Right ventricle myocardium superior (tissue), 1 donor: ENCODE data around the gene ZBTB40. TPM values are rescaled to one million over a fixed set of nuclear protein-coding genes. Genes with fewer than 3 reads are reported as not detected.

Source experiments
- ATAC-seq: fragments of 200-7000 bp; cut with Tn5 transposase; one replicate; pipeline ENCODE4 v1.9.1; 2020; ENCODE audit warnings: mild to moderate bottlenecking; ENCODE audit not compliant: poor library complexity
- DNase-seq: peaks from one replicate; pipeline ENCODE4 v3.0.0-alpha.2; 2020
- intact Hi-C: fragments of 100-400 bp; cut with DNase I; formaldehyde crosslinking; loops from one replicate; pipeline ENCODE4 v1.11.2; 2022
- total RNA-seq: library from RNA; stranded (reverse); fragmentation: NEBNext Ultra II Directional; extraction: Animal tissue kit (Norgen Biotek cat#: 25700); gene quantifications from one replicate; pipeline ENCODE4 v1.2.1, GENCODE V29; 2021
- donor health status: DM: no; HTN: yes; CAD: no; lungs with severe emphysema.

Gene ZBTB40
- total RNA-seq, 1 donor from 2014 or later = 15.0 TPM

DNA sequence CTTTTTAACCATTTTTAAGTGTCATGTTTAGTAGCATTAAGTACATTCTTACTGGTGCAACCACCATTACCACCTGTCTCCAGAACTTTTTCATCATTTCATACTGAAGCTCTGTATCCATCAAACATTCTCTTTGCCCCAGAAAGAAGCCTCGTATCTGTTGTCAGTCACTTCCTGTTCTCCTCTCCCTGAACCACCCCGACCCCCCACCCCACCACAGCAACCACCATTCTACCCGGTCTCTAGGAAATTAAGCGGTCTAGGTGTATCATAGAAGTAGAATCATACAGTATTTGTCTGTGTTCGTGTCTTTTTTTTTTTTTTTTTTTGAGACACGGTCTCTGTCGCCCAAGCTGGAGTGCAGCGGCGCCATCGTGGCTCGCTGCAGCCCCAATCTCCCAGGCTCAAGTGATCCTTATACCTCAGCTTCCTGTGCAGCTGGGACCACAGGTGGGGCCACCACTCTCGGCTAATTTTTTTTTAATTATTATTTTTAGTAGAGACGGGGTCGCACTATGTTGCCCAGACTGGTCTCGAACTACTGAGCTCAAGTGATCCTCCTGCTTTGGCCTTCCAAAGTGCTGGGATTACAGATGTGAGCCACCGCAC is 88.0 kb downstream of the ZBTB40 start:
- ATAC-seq = no peak
- no peak for DNase-seq
- intact Hi-C loops = no loop called here

DNA sequence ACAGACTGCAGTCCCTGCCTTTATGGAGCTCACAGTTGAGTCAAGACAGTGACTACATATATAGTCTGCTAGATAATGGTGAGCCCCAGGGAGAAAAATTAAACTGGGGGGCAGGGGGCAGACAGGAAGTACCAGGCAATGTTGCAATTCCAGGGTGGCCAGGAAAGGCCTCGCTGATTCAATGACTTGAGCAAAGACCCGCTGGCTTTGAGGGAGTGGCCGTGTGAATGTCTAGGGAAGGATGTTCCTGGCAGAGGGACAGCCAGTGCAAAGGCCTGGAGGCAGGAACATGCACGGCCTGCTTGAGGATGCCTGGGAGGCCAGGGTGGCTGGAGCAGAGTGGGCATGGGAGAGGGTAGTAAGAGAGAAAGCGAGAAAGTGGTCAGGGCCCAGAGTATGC is 88.7 kb downstream of the ZBTB40 start:
- ATAC-seq = no peak
- no peak for DNase-seq
- intact Hi-C loops = no loop called here

DNA sequence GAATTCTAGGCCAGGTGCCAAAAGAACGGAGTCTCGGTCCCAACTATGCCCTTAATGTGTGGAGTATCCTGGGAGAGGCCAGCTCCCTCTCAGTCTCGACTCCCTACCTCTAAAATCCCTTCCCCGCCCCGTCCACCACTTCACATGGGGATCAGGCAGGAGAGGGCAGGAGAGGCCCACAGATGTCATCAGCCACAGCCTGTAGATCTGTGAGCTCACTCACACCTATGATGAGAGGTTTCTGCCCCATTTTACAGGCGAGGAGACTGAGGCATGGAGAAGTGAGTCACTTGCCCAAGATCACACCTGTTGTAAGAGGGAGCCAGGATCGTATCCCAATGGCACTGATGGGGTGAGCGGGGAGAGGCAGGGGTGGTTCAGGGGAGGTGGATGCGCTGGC is 91.2 kb downstream of the ZBTB40 start:
- intact Hi-C loops = no loop called here
- DNase-seq (no peak), ATAC-seq (no peak)

DNA sequence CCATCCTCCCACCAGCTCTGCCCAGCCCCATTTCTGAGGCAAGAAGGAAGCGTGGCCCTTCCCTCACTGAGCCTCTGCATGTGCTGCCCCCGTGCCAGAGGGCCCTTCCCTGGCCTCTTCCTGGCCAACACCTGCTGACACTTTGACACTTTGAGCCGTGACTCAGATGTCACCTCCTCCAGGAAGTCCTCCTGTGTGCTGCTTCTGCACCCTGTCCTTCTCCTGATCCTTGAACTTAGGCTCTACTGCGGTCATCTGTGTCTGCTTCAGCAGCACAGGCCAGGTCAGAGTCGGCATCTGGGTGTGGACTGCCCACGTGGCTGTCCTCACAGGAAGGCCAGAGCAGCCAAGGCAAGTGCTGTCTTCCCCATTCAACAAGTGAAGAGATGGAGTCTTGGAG is 92.0 kb downstream of the ZBTB40 start:
- no peak for ATAC-seq
- intact Hi-C loops = no loop called here
- DNase-seq = no peak

DNA sequence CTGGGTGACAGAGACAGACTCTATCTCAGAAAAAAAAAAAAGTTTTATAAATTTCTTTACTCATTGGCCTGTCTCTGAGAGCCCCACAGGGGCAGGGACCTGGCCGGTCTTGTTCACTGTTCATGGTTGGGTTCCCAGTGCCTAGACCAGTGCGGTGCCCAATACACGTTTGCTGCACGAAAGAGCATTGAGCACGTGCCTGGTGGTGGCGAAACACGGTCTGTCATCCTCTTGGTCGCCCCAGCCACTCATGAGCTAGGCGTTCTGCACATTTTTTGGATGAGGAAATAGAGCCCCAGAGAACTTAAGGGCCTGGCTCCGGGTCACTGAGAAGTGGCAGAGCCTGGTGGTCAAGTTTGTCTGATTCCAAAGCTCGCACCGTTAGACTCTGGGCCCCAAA is 93.0 kb downstream of the ZBTB40 start:
- no peak for ATAC-seq
- intact Hi-C loops = no loop called here
- no peak for DNase-seq

DNA sequence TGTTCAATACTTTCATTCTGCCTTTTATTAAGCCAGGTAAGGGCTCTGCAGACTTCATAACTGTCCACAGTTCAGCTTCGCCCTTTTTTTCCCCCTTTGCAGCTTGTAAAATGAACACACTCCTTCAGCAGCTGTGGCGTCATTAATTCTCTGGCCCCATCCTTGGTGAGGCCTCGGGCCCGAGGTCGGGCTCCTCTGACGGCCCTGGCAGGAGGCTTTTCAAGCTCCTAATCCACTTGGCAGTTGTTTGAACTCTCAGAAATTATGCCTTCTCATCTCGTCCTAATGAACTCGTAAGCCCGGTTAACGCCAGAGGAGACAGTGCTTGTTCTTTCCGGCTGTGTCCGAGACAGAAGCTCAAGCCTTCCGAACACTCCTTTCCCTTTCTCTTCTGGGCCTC is 93.5 kb downstream of the ZBTB40 start:
- ATAC-seq (no peak), DNase-seq (no peak)
- intact Hi-C loops = no loop called here

DNA sequence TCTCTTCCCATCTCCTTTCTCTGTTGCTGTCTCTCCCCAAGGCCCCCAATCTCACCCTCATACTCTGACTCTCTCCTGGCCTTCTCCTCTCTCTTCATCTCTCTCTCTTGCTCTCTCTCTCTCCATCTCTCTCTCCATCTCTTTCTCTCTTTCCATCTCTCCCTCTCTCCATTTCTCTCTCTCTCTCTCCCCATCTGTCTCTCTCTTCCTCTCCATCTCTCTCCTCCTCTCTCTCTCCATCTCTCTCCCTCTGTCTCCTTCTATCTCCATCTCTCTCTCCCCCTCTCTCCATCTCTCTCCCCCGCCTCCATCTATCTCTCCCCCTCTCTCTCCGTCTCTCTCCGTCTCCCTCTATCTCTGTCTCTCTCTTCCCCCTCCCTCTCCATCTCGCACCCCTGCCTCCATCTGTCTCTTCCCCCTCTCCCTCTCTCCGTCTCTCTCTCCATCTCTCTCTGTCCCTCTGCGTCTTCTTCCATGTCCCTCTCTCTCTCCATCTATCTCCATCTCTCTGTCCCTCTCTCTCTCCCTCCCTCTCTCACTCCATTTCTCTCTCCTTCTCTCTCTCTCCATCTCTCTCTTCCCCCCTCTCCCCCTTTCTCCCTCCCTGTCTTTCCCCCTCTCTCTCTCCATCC is 95.7 kb downstream of the ZBTB40 start:
- ATAC-seq (no peak), DNase-seq (no peak)
- intact Hi-C loops = no loop called here

DNA sequence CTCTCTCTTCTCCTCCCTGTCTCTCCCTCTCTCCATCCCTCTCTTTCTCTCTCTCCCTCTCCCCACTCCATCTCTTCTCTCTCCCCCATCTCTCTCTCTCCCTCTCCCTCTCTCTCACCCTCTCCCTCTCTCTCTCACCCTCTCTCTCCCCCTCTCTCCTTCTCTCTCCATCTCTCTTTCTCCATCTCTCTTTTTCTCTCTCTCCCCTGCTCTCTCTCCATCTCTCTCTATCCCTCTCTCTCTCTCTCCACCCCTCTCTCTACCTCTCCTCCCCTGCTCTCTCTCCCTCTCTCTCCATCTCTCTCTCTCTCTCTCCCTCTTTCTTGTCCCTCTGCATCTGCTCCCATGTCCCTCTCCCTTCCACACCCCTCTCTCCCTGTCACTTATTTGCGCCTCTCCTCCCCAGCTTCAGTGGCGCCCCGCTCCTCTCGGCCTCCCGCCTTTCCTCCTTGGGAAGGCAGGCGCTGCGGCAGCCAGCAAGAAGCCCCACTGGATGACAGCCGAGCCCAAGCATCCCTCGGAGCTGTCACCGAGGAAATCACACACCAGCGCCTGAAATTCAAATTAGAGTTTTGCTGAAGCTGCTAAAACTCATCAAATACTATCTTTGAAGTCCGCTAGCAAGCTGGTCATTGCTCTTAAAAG is 96.3 kb downstream of the ZBTB40 start:
- intact Hi-C loops = no loop called here
- no peak for ATAC-seq
- no peak for DNase-seq

DNA sequence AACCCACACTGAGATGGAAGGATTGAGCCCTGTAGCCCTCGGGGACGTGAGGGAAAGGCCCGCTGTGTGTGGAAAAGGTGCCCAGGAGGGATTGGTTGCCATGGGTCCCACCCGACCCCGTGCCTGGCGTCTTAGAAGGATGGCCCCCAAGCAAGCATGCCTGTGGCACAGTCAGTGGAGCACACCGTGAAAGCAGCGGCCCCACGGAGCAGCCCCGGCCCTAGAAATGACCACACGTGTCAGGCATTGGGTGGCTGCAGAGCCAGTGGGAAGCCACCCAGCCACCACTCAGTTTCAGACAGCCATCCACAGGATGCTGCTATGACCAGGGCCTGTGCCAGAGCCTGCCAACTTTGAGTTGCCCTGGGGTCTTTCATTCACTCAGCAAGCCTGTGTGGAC is 98.4 kb downstream of the ZBTB40 start:
- ATAC-seq (no peak), DNase-seq (no peak)
- intact Hi-C loops = no loop called here

DNA sequence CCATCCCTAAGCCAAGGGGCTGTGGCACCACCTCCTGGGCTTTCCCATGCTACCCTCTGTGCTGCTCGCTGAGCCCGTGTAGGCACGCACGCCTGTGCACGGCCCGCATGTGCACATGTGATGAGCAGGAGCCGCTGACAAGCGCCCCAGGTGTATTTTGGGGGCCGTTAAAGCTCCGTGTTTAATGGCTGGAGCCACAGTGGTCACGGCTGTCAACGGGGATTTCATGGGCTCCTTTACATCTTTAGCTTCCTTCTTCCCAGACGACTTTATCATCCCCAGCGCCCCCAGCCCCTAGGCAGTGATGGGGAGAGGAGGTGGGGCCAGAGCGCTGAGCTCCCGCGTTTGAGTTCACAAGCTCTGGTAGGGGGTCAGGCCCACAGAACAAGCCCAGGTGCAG is 99.9 kb downstream of the ZBTB40 start:
- DNase-seq = no peak
- ATAC-seq = no peak
- intact Hi-C loops = no loop called here

DNA sequence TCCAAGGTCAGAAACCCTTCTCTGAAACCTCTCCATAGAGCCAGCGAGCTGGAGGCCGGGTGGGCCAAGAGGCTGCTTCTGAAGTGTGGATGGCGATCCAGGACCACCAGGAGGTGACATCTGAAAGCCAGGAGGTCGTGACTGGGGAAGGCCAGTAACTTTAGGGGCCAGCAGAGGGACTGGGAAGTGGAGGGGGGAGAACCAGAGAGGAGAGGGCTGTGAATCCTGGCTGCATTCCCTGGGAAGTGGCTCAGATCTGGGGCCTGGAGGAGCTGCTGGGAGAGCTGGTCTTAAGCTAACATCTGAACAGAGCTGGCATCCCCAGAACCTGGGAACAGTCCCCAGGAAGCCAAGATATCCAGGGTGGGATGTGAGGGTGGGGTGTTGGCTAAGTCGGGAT is 100.4 kb downstream of the ZBTB40 start:
- no peak for DNase-seq
- ATAC-seq = no peak
- intact Hi-C loops = no loop called here

DNA sequence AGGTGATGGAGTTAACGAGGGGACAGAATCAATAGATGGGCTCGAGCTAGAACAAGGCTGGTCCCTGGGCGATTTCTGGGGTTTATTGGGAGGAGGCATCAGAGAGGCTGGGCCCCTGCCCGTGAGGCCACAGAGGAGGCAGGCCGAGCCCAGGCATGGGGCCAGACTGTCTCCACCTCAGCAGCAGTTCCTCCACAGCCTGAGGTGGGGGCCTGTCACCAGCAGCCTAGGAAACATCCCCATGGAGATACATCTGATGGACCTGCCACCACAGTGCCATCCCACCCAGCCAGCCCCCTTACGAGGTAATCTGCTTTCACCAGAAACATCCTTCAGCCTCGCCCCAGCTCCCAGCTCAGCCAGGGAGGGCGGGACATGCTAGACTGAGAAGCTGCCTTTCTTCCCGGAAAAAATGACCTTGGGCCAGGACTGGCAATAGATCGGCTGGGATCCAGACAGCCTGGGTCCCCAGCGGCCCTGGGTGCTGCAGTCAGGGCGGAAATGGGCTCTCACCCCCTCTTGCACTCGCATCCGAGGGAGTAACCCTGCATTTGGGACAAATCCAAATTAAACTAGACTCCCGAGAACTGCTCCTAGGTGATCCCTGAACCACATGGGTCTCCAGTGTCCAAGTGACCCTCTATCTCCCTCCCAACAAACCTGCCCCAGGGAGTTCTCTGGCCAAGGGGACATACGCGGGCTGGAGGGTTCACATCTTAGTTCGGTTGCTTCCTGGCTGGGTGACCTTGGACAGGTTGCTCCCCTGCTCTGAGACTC is 101.6 kb downstream of the ZBTB40 start:
- no peak for ATAC-seq
- DNase-seq = no peak
- intact Hi-C loops = no loop called here

DNA sequence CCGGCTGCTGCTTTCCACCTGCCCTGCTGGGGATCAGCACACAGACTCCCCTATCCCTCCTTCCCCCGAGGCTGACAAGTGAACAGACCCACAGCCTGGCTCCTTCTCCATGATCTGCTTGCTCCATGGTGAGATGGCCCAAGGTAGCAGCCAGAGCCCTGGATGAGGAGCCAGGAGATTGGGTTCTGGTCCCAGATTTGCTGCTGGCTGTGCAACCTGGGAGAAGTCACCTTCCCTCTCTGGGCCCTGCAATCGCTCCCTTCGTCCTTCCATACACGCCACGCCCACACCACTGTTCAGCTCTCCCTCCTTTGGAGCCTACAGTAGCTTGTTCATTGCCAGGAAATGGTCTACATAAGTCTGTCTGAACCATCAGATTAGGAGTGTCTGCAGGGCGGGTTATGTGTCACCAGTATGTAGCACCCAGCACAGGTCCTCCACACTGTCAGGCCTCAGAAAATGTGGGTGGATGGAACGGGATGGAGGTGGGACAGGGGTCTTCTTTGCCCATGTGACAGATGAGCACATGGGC is 102.4 kb downstream of the ZBTB40 start:
- no peak for DNase-seq
- ATAC-seq = no peak
- intact Hi-C loops = no loop called here

DNA sequence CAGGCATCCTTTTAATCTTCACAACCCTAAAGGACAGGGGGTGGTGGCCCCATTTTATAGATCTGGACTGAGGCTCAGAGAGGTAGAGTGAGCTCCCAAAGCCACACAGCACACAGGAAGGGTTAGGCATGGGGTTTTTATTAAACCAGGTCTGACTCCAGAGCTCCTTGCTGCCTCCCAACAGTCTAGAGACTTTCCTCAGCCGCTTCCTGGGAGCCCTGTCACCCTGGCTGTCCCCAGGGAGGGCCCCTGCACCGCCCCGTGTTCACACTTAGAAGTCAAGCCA is 103.7 kb downstream of the ZBTB40 start:
- intact Hi-C loops = no loop called here
- ATAC-seq (no peak), DNase-seq (no peak)

DNA sequence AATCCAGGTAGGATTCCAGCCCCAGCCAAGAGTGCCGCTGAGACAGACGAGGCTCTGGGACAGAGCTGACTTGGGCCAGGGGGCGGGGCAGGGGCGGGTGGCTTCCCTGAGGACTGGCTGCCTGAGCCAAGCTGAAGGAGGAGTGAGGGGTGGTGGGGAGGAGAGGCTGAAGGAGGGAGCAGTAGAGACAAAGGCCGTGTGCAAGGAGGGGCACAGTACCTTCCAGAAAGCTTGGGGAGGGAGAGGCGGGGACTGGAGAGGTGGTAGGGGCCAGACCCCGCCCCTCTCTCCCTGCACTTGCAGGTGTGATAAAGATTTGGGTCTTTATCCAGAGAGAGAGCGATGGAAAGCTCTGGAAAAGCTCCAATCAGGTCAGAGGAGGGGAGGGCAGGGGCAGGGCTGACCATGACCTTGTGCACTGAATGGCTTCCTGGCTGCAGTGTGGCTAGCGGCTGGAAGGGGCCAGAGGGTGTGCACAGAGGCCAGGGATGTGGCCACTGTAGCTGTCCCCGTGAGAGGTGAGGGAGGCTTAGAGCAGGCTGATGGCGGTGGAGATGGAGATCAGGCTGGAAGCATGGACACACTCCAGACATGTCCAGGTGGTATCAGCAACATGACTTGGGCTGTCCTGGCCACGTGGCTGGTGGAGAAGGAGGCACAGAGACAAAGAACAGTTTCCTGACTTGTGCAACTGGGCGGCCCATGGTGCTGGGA is 104.9 kb downstream of the ZBTB40 start:
- intact Hi-C loops = no loop called here
- DNase-seq = no peak
- no peak for ATAC-seq

DNA sequence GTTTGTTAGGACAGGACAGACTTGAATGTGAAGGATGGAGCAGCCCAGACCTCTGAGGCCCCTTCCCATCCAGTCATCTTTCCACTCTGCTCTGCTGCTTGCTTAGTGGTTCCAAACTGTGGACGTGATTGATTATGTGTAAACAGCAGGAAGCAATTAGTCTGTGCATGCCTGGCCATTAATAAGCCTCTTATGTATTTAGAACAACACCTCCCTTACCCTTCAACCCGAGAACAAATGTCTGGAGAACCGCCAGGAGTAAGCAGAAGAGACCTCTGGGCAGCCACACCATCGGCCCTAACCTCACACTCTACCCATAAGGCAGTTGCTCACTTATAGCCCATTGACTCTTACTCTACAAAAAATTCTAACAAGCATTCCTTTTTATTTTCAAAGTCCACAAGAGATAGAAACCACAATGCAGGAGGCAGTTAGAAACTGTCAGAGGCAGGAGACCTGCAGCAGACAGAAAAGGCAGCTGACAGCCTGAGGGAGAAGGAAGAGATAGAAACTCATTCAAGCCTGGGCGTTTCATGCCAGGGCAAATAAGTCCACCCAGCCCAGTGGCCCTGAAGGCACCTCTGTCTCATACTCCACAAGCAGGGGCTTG is 105.8 kb downstream of the ZBTB40 start:
- ATAC-seq = no peak
- intact Hi-C loops = no loop called here
- DNase-seq = no peak

DNA sequence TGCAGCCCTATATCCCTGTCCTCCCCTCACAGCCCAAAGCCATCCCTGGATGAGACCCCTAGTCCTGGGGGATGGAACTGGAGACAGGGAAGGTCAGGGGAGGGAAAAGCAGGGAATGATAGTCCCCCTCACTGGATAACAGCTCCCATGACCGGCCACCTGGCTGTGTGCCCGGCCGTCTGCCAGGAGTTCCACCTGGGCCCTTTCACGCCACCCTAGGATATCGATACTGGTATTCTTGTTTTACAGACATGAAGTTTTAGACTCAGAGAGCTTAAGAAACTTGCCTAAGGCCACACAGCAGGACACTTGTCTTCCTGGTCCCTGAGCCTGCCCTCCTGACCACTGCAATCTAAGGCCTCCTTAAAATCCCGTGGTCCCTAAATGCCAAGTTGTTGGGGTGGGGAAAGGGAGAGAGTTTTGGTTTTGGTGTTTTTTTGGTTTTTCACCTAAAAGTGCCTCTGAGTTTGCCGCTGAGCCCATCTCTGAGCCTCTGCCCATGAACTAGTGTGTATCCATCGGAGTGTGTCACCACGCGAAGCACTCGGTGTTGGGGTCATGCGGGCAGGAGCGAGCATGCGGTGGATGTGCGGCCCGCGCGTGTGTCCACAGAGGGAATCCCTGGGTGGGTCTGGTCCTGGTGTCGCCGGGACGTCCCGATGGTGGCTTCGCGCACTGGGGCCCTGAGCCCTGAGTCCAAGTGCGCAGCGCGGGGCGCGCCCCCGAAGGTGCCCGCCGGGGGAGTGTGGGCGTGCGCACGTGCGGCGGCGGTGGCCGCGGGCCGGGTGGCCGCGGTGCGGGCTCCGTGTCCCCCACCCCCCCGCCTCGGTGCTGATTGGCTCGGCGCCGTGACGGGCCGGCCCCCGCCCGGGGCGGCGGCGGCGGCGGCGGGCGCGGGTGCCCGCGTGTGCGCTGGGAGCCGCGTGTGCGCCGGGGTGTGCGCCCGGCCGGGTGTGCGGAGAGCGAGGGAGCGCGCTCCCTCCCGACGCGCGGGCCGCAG is 111.2 kb downstream of the ZBTB40 start, which contains the start of gene EPHA8:
Gene EPHA8 (plus strand): TSS at position 906 of the 1,000 bp plus-strand sequence. CDS start 147 bp downstream, outside the sequence.
- no peak for ATAC-seq
- DNase-seq = no peak
- intact Hi-C loops = no loop called here
